AG04450 (cell line): ENCODE results near the gene CRYAB. TPM values are rescaled to one million over a fixed set of nuclear protein-coding genes. Genes with fewer than 3 reads are reported as not detected.

Source experiments
- CTCF ChIA-PET: fragments of 300-600, 350-600 bp; formaldehyde crosslinking; extraction: SDS; loops from one replicate; lab custom pipeline; 2022; ENCODE audit warnings: antibody characterized with exemption, inconsistent platforms; lab: Charles Lee
- POLR2A ChIA-PET: fragments of 350-600 bp; formaldehyde crosslinking; extraction: SDS; loops from one replicate; lab custom pipeline; 2021; ENCODE audit warnings: antibody characterized with exemption, inconsistent platforms; lab: Yijun Ruan, JAX
- DNase-seq: peaks from one replicate; pipeline ENCODE4 v3.0.0-alpha.2; 2011; ENCODE audit warnings: low read depth, low spot score
- H3K27ac ChIP-seq: one replicate; pipeline ENCODE4 v1.5.1; 2012; ENCODE audit warnings: low read depth, low read length, control low read depth
- H3K27me3 ChIP-seq: one replicate; pipeline ENCODE4 v1.6.0; 2012; ENCODE audit warnings: low read length; ENCODE audit not compliant: control insufficient read depth, insufficient read depth
- H3K4me3 ChIP-seq: 2 replicates; pipeline ENCODE4 v1.5.1; 2011; ENCODE audit warnings: mild to moderate bottlenecking, low read depth, low read length, control low read depth
- H3K9me3 ChIP-seq: 2 replicates; pipeline ENCODE4 v1.5.1; 2012; ENCODE audit warnings: low read length; ENCODE audit not compliant: control insufficient read depth, insufficient read depth
- polyA plus RNA-seq: library from polyadenylated mRNA; depleted of rRNA; stranded (reverse); fragments of >200 nt; gene quantifications from 2 replicates; pipeline ENCODE4 v1.2.3, GENCODE V29; 2011
- TF ChIP-seq, protein P1 (sequence below): IDR thresholded peaks from 2 replicates; pipeline ENCODE4 v1.5.1; 2011; ENCODE audit warnings: low read depth, low read length, control low read depth, inconsistent platforms

CRYAB gene
- polyA plus RNA-seq, 1 experiment = 6.3 TPM

DNA sequence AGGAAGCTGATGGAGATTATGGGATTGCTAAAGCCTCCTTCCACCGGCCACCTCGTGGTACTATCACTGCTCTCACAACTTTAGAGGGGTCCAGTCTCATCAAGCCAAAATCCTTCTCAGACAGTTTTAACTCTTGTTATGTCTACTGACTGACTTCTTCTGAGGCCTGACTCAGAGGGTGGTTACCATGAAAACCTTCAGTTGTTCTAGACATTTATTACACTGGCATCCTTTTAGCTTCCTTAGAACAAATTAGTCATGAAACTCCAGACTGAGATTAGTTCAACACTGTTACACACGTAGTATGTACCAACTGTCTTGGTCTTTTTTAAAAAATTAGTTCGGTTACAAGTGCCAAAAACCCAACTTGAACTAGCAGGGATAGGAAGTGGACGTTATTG lies 33.1 kb upstream of the CRYAB start:
- DNase-seq = no peak
- POLR2A ChIA-PET = interaction anchor here (0.6 to 1.2 kb wide), 2 partner anchors 18 to 90 kb away, joined by 4 to 7 read pairs; no protein-coding TSS in a partner anchor
- Histone ChIP-seq H3K27me3 (no peaks in the 10 kb centered on the region), H3K27ac (peak overlapping the region; percentile 41), H3K4me3 (no peak overlapping the region), H3K9me3 (no peaks in the 10 kb centered on the region)
- TF ChIP-seq, protein P1, sequence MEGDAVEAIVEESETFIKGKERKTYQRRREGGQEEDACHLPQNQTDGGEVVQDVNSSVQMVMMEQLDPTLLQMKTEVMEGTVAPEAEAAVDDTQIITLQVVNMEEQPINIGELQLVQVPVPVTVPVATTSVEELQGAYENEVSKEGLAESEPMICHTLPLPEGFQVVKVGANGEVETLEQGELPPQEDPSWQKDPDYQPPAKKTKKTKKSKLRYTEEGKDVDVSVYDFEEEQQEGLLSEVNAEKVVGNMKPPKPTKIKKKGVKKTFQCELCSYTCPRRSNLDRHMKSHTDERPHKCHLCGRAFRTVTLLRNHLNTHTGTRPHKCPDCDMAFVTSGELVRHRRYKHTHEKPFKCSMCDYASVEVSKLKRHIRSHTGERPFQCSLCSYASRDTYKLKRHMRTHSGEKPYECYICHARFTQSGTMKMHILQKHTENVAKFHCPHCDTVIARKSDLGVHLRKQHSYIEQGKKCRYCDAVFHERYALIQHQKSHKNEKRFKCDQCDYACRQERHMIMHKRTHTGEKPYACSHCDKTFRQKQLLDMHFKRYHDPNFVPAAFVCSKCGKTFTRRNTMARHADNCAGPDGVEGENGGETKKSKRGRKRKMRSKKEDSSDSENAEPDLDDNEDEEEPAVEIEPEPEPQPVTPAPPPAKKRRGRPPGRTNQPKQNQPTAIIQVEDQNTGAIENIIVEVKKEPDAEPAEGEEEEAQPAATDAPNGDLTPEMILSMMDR = no peak
- CTCF ChIA-PET = interaction anchor here (0.8 to 1.8 kb wide), 5 partner anchors 11 to 53 kb away, joined by 3 to 10 read pairs (median 5); no protein-coding TSS in a partner anchor

DNA sequence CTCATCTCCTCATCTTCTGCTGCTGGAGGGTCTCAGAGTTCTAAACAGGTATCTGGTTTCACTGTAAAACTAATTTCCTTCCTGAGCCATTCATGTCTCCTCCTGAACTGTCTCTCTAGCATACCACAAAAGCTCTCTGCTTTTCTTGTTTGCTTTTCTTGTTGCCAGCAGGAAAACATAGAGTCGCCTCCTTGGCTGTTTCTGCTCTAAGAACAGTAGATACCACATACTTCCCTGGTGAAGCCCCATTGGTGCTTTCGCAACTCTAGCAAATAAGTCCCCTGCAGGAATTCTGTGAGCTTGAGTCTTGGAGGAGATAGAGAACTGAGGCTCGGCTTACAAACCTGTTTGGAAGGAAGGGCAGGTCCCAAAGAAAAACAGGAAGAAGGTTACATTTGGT lies 32.6 kb upstream of the CRYAB start:
- H3K4me3 ChIP-seq = no peak overlapping the region
- POLR2A ChIA-PET = interaction anchor here (0.6 to 1.2 kb wide), 3 partner anchors 18 to 73 kb away, joined by 3 to 4 read pairs (median 3); no protein-coding TSS in a partner anchor
- no peaks in the 10 kb centered on the region for H3K9me3 ChIP-seq
- TF ChIP-seq, protein P1 = no peak
- H3K27me3 ChIP-seq = no peaks in the 10 kb centered on the region
- DNase-seq = peak; percentile 59
- CTCF ChIA-PET = interaction anchor here (0.7 to 1.8 kb wide), 4 partner anchors 9 to 53 kb away, joined by 3 to 5 read pairs (median 4); no protein-coding TSS in a partner anchor
- H3K27ac ChIP-seq = peak overlapping the region; percentile 41

DNA sequence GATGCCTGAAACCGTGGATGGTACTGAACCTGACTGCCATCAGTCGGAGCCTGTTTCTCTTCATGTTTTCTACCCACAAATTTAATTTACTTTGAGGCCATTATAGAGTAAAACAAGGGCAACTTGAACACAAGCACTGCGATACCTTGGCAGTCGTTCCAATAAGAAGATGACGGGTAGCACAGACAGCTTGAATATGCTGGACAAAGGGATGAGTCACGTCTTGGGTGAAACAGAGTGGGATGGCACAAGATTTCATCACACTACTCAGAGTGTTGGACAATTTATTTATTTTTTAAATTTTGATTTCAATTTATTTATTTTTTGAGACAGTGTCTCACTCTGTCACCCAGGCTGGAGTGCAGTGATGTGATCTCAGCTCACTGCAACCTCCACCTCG lies 31.3 kb upstream of the CRYAB start:
- DNase-seq = no peak
- Histone ChIP-seq H3K27me3 (no peaks in the 10 kb centered on the region), H3K27ac (no peak overlapping the region), H3K4me3 (no peak overlapping the region), H3K9me3 (no peaks in the 10 kb centered on the region)
- TF ChIP-seq, protein P1 = no peak
- POLR2A ChIA-PET = interaction anchor here (0.6 kb wide), 1 partner anchor 1292 kb away, joined by 3 read pairs; no protein-coding TSS in a partner anchor
- CTCF ChIA-PET = interaction anchor here (0.6 to 1.7 kb wide), 4 partner anchors 11 to 359 kb away, joined by 3 to 5 read pairs (median 4); no protein-coding TSS in a partner anchor

DNA sequence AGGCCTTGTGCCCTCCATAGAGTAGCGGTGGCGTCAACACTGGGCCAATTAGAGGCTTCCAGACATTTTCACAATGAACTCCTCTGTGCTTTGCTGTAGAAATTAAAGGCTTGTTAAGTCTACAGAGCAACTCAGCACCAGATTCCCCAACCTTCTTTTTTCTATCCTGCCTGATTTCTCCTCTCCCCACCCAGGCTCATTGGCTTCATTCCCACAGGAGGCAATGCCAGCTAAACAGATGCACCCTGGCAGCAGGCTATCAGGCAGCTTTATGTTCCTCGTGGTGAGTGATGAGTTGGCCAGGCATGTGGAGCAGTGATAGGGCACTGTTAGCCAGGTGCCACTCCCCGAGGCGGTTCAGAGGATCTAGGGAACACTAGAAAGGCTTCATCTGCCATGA lies 30.4 kb upstream of the CRYAB start:
- TF ChIP-seq, protein P1 = no peak
- Histone ChIP-seq H3K27ac (no peak overlapping the region), H3K4me3 (no peak overlapping the region), H3K27me3 (no peaks in the 10 kb centered on the region), H3K9me3 (no peaks in the 10 kb centered on the region)
- POLR2A ChIA-PET = no interaction called here
- CTCF ChIA-PET = interaction anchor here (1.0 kb wide), 1 partner anchor 10 kb away, joined by 5 read pairs; no protein-coding TSS in a partner anchor
- DNase-seq = no peak

DNA sequence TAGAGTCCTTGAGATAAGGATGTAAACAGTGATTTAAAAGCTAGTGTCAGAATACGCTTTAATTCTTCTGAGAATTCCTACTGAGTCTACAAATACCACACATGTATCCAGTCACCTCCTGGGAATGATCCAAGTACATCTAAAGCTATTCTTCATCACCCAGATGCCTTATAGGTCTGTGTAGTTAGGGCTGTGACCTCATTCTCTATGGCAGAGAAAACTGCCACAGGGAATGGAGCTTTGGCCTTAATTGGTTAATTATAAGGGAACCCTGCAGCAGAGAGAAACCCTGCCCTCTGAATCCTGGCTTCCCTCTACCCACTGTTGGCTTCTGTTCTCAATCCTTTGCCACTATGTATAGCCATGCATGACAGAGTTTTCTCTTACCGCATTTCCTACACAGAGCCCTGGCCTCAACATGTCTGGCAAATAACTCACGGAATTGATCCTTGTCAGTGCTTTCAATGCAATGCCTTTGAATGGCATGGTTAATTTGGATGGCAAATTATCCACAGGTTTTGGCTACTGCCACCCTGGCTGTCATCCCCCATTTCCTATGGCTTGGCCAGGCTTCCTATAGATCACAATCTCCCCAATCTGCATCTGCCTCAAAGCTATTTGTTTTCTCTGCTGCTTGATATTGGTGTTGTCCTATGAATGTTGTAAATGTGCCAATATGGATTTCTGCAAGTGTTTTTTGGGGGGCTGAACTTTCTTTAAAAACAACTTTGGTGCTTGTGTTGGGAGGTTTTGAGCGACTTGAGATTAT lies 28.4 kb upstream of the CRYAB start:
- Histone ChIP-seq H3K27ac (peak overlapping the region; percentile 22), H3K4me3 (no peak overlapping the region), H3K27me3 (no peaks in the 10 kb centered on the region), H3K9me3 (no peaks in the 10 kb centered on the region)
- TF ChIP-seq, protein P1 = no peak
- POLR2A ChIA-PET = interaction anchor here (1.1 to 1.2 kb wide), 2 partner anchors 13 to 38 kb away, joined by 4 read pairs; no protein-coding TSS in a partner anchor
- CTCF ChIA-PET = interaction anchor here (0.6 to 7.4 kb wide), 4 partner anchors 8 to 60 kb away, joined by 3 to 52 read pairs (median 4); no protein-coding TSS in a partner anchor
- DNase-seq = peak; percentile 68
